ENCODE results near the gene AMPH. TPM values are rescaled to one million over a fixed set of nuclear protein-coding genes. Genes with fewer than 3 reads are reported as not detected.

Gene AMPH
- total RNA-seq, 6 donors from 2014 or later, result 0.61 to 25.1 (median 2.5) TPM

GRCh38 chr7:38565289-38565688 is 65.9 kb downstream of the AMPH start:
- no peak for DNase-seq
- no peak overlapping the region for H3K27ac ChIP-seq
- no peak for TF ChIP-seq POLR2A (IDR thresholded peaks at IDR 0.05)
- TF ChIP-seq CTCF (IDR thresholded peaks at IDR 0.05), result no peak
- no peak for TF ChIP-seq POLR2AphosphoS5 (IDR thresholded peaks at IDR 0.05)
- no peak for TF ChIP-seq EP300 (IDR thresholded peaks at IDR 0.05)
- H3K4me1 ChIP-seq, result no peaks in the 10 kb centered on the region
- H3K9me3 ChIP-seq, result no peaks in the 10 kb centered on the region
- 78 to 86% methylated on average over 2 of the region's 2 CpGs for WGBS, 2 donors
- no peak overlapping the region for H3K4me3 ChIP-seq
- H3K27me3 ChIP-seq, result no peaks in the 10 kb centered on the region
- no peak for ATAC-seq (ENCODE audit: low FRiP score in 2 of 2)
- H3K36me3 ChIP-seq, result no peaks in the 10 kb centered on the region

- DNase-seq, result no peak
Measured at GRCh38 chr7:38563741-38564140, 67.4 kb downstream of the AMPH start.

DNA sequence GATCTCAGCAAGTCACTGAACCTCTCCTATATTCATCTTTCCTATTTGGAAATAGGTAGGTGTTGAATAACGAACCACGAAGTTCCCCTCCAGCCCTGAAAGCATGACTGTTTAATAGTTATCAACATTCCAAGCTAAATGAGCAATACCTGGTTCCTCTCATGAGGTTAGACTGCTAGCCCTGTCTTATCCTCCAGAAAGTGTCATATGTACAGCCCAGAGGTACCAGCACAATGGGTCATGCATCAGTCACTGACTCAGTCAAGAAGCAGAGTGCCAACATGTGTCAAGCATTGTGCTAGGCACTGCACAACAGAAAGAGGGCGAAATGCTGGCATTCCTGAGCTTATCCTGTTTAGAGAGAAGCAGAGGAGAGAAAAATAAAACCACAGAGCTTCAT is 70.0 kb downstream of the AMPH start:
- no peaks in the 10 kb centered on the region for H3K4me1 ChIP-seq
- DNase-seq, result no peak
- no peaks in the 10 kb centered on the region for H3K36me3 ChIP-seq
- TF ChIP-seq CTCF (IDR thresholded peaks at IDR 0.05), result no peak
- no peak for TF ChIP-seq POLR2A (IDR thresholded peaks at IDR 0.05)
- no peak for TF ChIP-seq EP300 (IDR thresholded peaks at IDR 0.05)
- no peak for TF ChIP-seq POLR2AphosphoS5 (IDR thresholded peaks at IDR 0.05)
- H3K27ac ChIP-seq, result no peak overlapping the region
- 79 to 89% methylated on average over 3 of the region's 3 CpGs for WGBS, 2 donors
- ATAC-seq (ENCODE audit: low FRiP score in 2 of 2), result no peak
- no peak overlapping the region for H3K4me3 ChIP-seq
- no peaks in the 10 kb centered on the region for H3K9me3 ChIP-seq
- H3K27me3 ChIP-seq, result no peaks in the 10 kb centered on the region

More at GRCh38 chr7:38563741-38564140, 67.4 kb downstream of the AMPH start:
- Histone ChIP-seq H3K9me3 (no peaks in the 10 kb centered on the region), H3K36me3 (no peaks in the 10 kb centered on the region), H3K27ac (no peak overlapping the region), H3K27me3 (no peaks in the 10 kb centered on the region), H3K4me1 (no peaks in the 10 kb centered on the region), H3K4me3 (no peak overlapping the region)
- 68% methylated on average over 2 of the region's 2 CpGs for WGBS, 2 donors
- ATAC-seq (ENCODE audit: low FRiP score in 2 of 2), result no peak
- TF ChIP-seq POLR2AphosphoS5 (IDR thresholded peaks at IDR 0.05) (no peak), CTCF (IDR thresholded peaks at IDR 0.05) (no peak), EP300 (IDR thresholded peaks at IDR 0.05) (no peak), POLR2A (IDR thresholded peaks at IDR 0.05) (no peak)

GRCh38 chr7:38558761-38559345 is 72.3 kb downstream of the AMPH start:
- DNase-seq (no peak), ATAC-seq (ENCODE audit: low FRiP score in 2 of 2) (no peak)
- H3K4me1 ChIP-seq, result no peaks in the 10 kb centered on the region
- H3K4me3 ChIP-seq, result no peak overlapping the region
- no peaks in the 10 kb centered on the region for H3K36me3 ChIP-seq
- H3K27ac ChIP-seq, result no peak overlapping the region
- no peak for TF ChIP-seq POLR2A (IDR thresholded peaks at IDR 0.05)
- TF ChIP-seq POLR2AphosphoS5 (IDR thresholded peaks at IDR 0.05), result no peak
- TF ChIP-seq CTCF (IDR thresholded peaks at IDR 0.05), result no peak
- TF ChIP-seq EP300 (IDR thresholded peaks at IDR 0.05), result no peak
- no peaks in the 10 kb centered on the region for H3K9me3 ChIP-seq
- H3K27me3 ChIP-seq, result no peaks in the 10 kb centered on the region
- WGBS, 2 donors, result 75 to 77% methylated on average over 7 of the region's 7 CpGs

GRCh38 chr7:38554586-38554985 is 76.6 kb downstream of the AMPH start:
- no peaks in the 10 kb centered on the region for H3K4me1 ChIP-seq
- TF ChIP-seq POLR2AphosphoS5 (IDR thresholded peaks at IDR 0.05) (no peak), CTCF (IDR thresholded peaks at IDR 0.05) (no peak), POLR2A (IDR thresholded peaks at IDR 0.05) (no peak), EP300 (IDR thresholded peaks at IDR 0.05) (no peak)
- no peak for DNase-seq
- 65 to 75% methylated on average over 1 of the region's 1 CpG for WGBS, 2 donors
- H3K36me3 ChIP-seq, result no peaks in the 10 kb centered on the region
- H3K9me3 ChIP-seq, result no peaks in the 10 kb centered on the region
- no peak for ATAC-seq (ENCODE audit: low FRiP score in 2 of 2)
- H3K4me3 ChIP-seq, result no peak overlapping the region
- H3K27me3 ChIP-seq, result no peaks in the 10 kb centered on the region
- H3K27ac ChIP-seq, result no peak overlapping the region

Measured in upper lobe of left lung (tissue), 6 donors.